ENCODE data around the gene SNX25.
"Not testable (repeated sequence)": the region's sequence is repeated elsewhere in the genome, so short reads cannot be mapped to it uniquely, and the experiment has no call there.

SNX25 gene

GRCh38 chr4:185235119-185235842 lies 25.9 kb downstream of the SNX25 start:
- no peak for DNase-seq (ENCODE audit: low read depth)

- no peak for DNase-seq (ENCODE audit: low read depth)
Measured at GRCh38 chr4:185235843-185236503, 26.6 kb downstream of the SNX25 start.

GRCh38 chr4:185237175-185237574 lies 27.8 kb downstream of the SNX25 start:
- DNase-seq (ENCODE audit: low read depth) = no peak

DNA sequence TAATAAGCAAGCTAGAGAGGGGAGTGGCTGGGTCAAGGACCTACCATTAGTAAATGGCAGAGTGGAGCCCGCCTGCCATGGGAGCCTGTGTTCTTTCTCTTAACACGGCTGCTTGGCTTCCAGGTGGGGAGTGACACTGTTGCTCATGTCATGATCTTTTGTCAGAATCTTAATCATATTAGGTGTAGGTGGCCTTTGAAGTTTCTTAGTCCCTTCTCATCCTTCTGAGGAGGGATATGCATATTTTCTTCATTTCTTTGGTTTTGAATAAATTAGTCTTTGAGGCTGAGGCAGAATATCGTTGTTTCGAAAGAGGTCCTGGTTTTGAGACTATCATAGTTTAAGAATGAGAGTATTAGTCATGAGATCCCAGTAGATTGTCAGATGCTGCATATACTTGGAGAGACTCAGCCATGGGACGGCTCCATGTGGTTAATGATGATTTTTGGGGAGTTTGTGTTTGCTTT lies 28.9 kb downstream of the SNX25 start:
- DNase-seq (ENCODE audit: low read depth) = no peak

DNA sequence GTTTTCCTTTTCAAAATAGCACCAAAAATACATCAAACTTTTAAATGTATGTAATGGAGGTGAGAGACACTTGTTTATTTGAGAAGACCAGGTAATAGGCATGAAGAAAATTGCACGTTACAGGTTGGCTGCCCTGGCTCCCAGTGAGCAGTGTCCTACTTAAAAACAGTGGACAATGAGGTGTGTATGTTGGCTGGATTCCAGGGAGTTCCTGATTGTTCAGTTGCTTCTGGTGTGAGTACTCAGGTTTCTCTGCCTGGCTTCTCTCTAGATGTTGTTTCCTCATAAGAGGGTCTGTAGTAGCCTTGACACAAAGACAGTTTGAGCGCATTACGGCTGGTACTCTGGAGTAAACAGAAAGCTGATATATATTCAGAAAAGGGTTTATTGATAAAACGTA lies 29.4 kb downstream of the SNX25 start:
- no peak for DNase-seq (ENCODE audit: low read depth)

DNA sequence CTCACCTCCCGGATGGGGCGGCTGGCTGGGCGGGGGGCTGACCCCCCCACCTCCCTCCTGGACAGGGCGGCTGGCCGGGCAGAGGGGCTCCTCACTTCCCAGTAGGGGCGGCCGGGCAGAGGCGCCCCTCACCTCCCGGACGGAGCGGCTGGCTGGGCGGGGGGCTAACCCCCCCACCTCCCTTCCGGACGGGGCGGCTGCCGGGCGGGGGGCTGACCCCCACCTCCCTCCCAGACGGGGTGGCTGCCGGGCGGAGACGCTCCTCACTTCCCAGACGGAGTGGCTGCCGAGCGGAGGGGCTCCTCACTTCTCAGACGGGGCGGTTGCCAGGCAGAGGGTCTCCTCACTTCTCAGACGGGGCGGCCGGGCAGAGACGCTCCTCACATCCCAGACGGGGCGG lies 31.1 kb downstream of the SNX25 start:
- DNase-seq (ENCODE audit: low read depth) = not testable (repeated sequence)

DNA sequence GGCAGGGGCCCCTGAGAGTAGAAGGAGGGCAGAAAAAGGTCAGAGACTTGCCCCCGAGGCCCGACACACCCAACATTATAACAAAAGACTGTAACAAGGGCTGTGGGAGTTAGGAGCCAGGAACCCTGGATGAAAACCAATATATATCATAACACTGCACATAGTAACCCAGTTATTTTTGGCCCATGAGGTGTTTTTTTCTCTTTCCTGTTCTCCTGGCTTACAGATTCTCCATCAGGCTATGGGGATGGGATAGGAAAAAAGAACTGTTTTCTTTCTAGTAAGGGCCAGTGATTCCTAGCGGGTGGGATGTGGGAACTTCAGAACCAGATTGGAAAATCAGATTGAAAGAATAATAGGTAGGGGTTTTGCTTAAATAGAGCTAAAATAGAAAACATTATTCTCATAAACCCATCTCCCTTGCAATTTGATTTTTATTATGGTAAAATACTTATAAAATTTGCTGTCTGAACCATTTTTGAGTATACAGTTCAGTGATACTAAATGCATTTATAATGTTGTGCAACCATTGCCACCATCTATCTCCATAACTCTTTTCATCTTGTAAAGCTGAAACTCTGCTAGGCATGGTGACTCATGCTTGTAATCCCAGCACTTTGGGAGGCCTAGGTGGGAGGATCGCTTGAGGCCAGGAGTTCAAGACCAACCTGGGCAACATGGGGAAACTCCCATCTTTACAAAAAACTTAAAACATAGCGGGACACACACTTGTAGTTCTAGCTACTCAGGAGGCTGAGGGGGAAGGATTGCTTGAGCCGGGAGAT lies 33.5 kb downstream of the SNX25 start:
- no peak for DNase-seq (ENCODE audit: low read depth)

GRCh38 chr4:185243879-185244278 lies 34.5 kb downstream of the SNX25 start:
- no peak for DNase-seq (ENCODE audit: low read depth)

- DNase-seq (ENCODE audit: low read depth) = no peak
Measured at GRCh38 chr4:185244763-185245162, 35.4 kb downstream of the SNX25 start.

DNA sequence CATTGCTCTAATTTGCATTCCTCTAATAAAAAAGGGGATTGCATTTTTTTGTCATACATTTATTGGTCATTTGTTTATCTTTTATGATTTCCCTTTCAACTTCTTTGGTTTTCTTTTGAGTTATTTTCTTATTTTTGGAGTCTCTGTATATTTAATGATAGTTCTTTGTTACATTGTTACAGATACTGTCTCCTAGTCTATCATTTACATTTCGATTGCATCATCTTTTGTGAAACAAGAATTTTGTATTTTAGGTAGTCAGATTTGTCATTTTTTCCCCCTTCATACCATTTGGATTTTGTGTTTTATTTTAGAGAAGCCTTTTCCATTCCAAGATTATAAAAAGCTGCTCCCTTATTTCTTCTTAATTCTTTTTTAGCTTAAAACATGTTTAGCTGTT lies 37.1 kb downstream of the SNX25 start:
- no peak for DNase-seq (ENCODE audit: low read depth)

- DNase-seq (ENCODE audit: low read depth) = no peak
Measured at GRCh38 chr4:185247151-185247550, 37.8 kb downstream of the SNX25 start.

DNA sequence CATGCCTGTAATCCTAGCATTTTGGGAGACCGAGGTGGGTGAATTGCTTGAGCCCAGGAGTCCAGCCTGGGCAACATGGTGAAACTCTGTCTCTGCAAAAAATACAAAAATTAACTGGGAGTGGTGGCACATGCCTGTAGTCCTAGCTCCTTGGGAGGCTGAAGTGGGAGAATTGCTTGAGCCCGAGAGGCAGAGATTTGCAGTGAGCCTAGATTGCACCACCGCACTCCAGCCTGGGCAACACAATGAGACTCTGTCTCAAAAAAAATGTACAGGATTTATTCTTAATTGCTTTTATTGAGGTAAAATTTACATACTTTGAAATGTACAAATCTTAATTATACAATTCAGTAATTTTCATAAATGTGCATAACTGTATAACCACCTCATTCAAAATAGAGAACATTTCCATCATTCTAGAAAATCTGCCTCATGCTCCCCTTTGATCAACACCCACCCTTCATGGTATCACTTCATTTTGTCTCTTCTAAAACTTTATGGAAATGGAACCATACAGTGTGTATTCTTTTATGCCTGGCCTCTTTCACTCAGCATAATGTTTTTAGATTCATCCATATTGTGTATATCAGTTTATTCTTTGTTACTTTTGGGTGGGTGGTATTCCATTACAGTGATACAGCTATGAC lies 39.1 kb downstream of the SNX25 start:
- no peak for DNase-seq (ENCODE audit: low read depth)

- DNase-seq (ENCODE audit: low read depth) = no peak
Measured at GRCh38 chr4:185249105-185249504, 39.7 kb downstream of the SNX25 start.

DNA sequence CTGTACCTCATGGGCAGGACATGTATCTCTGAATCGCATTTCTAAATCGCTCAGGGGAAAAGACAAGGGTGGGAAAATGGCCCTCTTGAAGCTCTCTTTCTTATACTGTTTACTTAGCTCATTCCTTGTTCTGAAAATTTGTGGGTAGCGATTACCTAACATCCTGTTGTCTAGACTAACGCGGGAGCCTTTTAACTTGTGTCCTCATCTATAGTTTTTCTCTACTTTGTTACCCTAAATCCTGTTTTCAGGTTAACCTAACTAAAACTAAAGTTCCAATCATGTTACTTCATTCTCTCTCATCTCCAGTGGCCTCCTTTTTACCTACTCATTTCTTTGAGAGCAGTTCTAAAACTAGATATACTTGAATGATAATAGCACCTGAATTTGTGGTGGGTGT lies 45.0 kb downstream of the SNX25 start:
- DNase-seq (ENCODE audit: low read depth) = no peak

DNA sequence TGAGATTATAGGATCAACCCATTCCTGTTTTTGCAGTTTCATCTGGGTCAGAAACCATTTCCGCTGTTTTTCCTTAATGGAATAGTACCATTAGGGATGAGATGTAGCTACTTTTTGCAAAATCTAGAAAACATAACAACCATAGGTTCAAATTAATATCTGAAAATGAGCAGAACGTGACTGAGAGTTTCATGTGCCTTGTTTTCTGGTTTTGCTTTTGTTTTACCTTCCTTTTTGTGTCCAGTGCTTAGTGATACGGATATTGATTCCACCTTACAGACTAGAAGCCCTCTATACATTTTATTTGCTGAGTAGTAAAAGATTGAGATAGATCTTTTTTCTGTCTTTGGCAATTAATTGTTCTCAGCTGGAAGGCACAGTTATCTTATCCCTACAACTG lies 46.5 kb downstream of the SNX25 start:
- no peak for DNase-seq (ENCODE audit: low read depth)

DNA sequence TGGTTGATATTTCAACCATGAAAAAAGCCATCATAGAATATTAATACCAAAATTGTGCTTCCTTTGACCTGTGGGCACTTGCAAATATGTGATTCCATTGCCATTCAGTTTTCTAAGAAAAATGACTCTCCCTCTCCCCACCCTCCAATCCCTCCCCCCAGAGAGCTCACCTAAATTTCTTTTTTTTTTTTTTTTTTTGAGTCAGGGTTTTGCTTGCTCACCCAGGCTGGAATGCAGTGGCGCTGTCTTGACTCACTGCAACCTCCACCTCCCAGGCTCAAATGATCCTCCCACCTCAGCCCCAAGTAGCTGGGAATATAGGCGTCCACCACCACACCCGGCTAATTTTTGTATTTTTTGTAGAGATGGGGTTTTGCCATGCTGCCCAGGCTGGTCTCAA lies 47.0 kb downstream of the SNX25 start:
- DNase-seq (ENCODE audit: low read depth) = no peak

DNA sequence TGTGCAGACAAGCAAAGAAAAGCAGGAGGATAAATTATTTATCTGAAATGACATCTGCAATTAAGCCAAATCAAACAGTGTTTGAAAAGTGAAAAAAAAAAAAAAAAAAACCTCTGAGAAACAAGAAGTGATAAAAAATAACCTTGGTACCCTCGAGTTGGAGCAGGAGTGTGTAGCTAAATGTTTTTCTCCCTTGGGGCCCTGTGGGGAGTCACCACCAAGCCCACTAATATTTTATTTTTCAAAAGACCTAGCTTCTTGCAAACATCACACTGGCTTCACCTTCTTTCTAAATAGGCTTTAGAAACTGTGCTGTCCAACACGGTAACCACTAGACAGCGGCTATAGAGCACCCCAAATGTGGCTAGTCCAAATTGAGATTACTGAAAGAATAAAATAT lies 47.7 kb downstream of the SNX25 start:
- DNase-seq (ENCODE audit: low read depth) = no peak

DNA sequence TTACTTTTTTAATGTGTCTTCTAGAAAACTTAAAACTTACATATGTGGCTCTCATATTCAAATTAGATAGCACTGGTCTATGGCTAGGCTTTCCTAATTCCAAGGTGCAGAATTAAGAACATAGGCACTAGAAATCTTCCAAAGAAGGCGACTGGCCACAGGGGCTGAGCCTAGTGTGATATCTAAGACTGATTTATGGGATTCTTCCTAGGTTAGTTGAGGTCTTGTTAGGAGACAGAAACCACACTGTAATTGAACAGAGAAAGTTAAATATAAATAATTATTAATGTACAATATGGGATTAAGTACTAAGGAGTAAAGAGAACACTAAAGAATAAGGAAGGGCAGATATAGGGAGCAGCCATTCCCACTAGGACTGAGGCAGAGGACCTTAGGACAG lies 48.3 kb downstream of the SNX25 start:
- no peak for DNase-seq (ENCODE audit: low read depth)

DNA sequence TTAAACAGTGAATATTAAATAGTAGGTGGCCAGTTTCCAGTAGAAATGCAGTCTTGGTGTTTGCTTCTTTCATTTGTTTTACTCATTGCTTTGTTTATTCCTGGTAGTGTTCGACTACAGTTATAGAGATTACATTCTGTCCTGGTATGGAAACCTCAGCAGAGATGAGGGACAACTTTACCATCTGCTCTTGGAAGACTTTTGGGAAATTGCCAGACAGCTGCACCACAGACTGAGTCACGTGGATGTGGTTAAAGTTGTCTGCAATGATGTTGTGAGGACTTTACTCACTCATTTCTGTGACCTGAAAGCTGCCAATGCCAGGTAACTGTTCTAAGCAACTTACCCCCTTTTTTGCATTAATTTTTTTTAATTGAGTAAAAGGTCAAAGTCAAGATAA lies 49.3 kb downstream of the SNX25 start:
- DNase-seq (ENCODE audit: low read depth) = not testable (repeated sequence)

DNA sequence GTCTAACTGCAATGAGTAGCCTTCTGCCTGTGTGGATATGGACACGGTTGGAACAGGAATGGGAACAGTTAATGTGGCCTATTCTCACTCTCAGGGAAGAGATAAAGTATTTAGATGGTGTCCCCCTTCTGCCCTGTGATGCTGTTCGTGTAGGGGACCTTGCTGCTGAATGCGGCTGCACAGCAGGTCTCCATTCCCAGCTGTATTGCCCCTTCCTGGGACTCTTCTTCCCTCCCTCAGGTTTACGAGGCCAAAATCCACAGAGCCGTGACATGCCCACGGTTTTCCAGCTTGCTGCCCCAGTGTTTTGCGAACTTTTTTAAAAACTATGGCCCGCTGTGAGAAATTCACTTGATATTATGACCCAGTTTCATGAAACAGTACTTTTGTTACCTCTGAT lies 50.3 kb downstream of the SNX25 start:
- DNase-seq (ENCODE audit: low read depth) = no peak

DNA sequence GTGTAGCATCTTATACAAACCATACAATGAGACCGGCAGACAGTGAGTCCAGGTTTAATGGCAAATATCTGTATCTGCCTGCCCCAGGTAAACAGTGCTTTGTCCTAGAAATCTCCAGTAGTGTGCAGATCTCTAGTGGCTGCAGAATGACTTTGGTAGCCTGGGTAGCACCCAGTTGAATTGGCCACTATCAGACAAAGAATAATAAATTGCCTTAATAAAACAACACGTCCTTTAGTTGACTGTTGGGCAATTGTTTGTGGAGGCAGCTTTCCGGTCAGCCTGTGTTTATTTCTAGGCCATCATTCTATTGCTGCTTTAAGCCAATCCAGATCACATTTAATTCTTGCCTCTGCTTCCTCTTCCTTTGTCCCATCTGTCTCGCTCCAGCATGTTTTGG lies 52.5 kb downstream of the SNX25 start:
- no peak for DNase-seq (ENCODE audit: low read depth)

- no peak for DNase-seq (ENCODE audit: low read depth)
Measured at GRCh38 chr4:185263419-185263818, 54.0 kb downstream of the SNX25 start.

- DNase-seq (ENCODE audit: low read depth) = no peak
Measured at GRCh38 chr4:185265942-185266341, 56.5 kb downstream of the SNX25 start.
